Heart right ventricle (tissue), 16 donors: ENCODE measurements around the gene CCDC9B. TPM values are rescaled to one million over a fixed set of nuclear protein-coding genes. Genes with fewer than 3 reads are reported as not detected.

Experiments used
- ATAC-seq, 8 donors: fragments of 200-7000 bp; cut with Tn5 transposase; one replicate each; pipeline ENCODE4 v1.9.1; 2020; ENCODE audit warnings: mild to moderate bottlenecking in 8 of 8, moderate library complexity in 8 of 8, moderate number of reproducible peaks in 1 of 8
- DNase-seq, 2 donors: peaks; one replicate each; pipeline ENCODE4 v3.0.0-alpha.2; 2020
- H3K27ac ChIP-seq, 10 donors: fragments of 200-600 bp; sonication (generic) in 2 of 10; one replicate each; pipeline versions ENCODE4 v1.5.0 to v1.8.0; 2020 to 2022; ENCODE audit warnings: mild to moderate bottlenecking in 3 of 10
- H3K27me3 ChIP-seq, 7 donors: fragments of 200-600 bp; one replicate each; pipeline ENCODE4 v1.8.0; 2021 to 2022; ENCODE audit warnings: mild to moderate bottlenecking in 2 of 7
- H3K36me3 ChIP-seq, 9 donors: fragments of 200-600 bp; sonication (generic) in 1 of 9; one replicate each; pipeline versions ENCODE4 v1.5.0 to v1.8.0; 2020 to 2022; ENCODE audit warnings: mild to moderate bottlenecking in 2 of 9
- H3K4me1 ChIP-seq, 9 donors: fragments of 200-600 bp; sonication (generic) in 1 of 9; one replicate each; pipeline versions ENCODE4 v1.5.0 to v1.8.0; 2020 to 2022; ENCODE audit warnings: mild to moderate bottlenecking in 4 of 9
- H3K4me3 ChIP-seq, 10 donors: fragments of 200-600 bp; sonication (generic) in 2 of 10; one replicate each; pipeline versions ENCODE4 v1.5.0 to v1.8.0; 2020 to 2022; ENCODE audit warnings: mild to moderate bottlenecking in 7 of 10, moderate library complexity in 2 of 10
- H3K9me3 ChIP-seq, 11 donors: fragments of 200-600 bp in 10 of 11; sonication (generic) in 2 of 11; one replicate each; pipeline versions ENCODE4 v1.5.0 to v1.8.0; 2013 to 2022; ENCODE audit warnings: mild to moderate bottlenecking in 2 of 11, control low read depth in 1 of 11, moderate library complexity in 1 of 11
- WGBS, 2 donors: extraction: QIAGEN DNeasy Blood & Tissue Kit; methylation state at CpG; one replicate each; pipeline ENCODE4 v1.1.7; 2013; ENCODE audit warnings: inconsistent platforms in 1 of 2; 5-methylcytosine and 5-hydroxymethylcytosine counted together
- intact Hi-C, 10 donors: fragments of 100-400 bp; cut with DNase I; formaldehyde crosslinking; loops; one replicate each; pipeline versions ENCODE4 v1.11.1 to v1.14.2; 2022
- polyA plus RNA-seq, 2 donors: library from polyadenylated mRNA; stranded (reverse); fragments of 200-250 nt; gene quantifications; one replicate each; pipeline ENCODE4 v1.2.3, GENCODE V29; 2013
- total RNA-seq, 10 donors: library from RNA; stranded (reverse); fragmentation: NEBNext Ultra II Directional in 3 of 10; extraction: Animal tissue kit (Norgen Biotek cat#: 25700) in 3 of 10; gene quantifications; one replicate each; pipeline versions ENCODE4 v1.2.1 to v1.2.4, GENCODE V29; 2021 to 2023
- TF ChIP-seq, protein P1 (sequence below), 9 donors: fragments of 200-600 bp; sonication (generic) in 2 of 9; IDR thresholded peaks; one replicate each; pipeline versions ENCODE4 v1.5.0 to v1.8.0; 2021 to 2022; ENCODE audit warnings: antibody characterized with exemption in 9 of 9, mild to moderate bottlenecking in 5 of 9, moderate library complexity in 1 of 9
- donor health status: Arrhythmogenic right ventricular cardiomyopathy.
- donor health status: ischemic (EF 13 %, LVEDD 7.1; RV severe dilation, severe dysfunction).
- donor health status: healthy with polysubstance abuse.
- donor health status: DM: no; HTN: yes; CAD: no.
- donor health status: DM: no; HTN: no; CAD: no.
- donor health status: ischemic (EF 25% LVEDD 6.9; RV normal size, moderate dysfunction).
- donor health status: ischemic (EF 25% LVEDD 5.7; RV mildly dilated, moderate dysfunction).
- donor health status: healthy.
- donor health status: DM: yes; HTN: yes; CAD: no.
- donor health status: Ischemic cardiomyopathy.
- donor health status: ischemic (EF 35%, LVEDD 5.7; RV mildly dilated, moderate dysfunction).
- donor health status: nonischemic (EF 11% LVEDD 7.7; RV severe dilation, severe dysfunction).
- donor health status: DM: yes; HTN: yes; CAD: no.
- donor health status: PGD.
- donor health status: ischemic (EF 29% LVEDD 5.4; RV normal size, mild dysfunction).
- donor health status: nonischemic (EF 23%, LVEDD 6.1; RV moderate dilation, normal function).

Gene CCDC9B
- total and polyA plus RNA-seq, 12 donors: 13.0 to 190 (median 144) TPM

DNA sequence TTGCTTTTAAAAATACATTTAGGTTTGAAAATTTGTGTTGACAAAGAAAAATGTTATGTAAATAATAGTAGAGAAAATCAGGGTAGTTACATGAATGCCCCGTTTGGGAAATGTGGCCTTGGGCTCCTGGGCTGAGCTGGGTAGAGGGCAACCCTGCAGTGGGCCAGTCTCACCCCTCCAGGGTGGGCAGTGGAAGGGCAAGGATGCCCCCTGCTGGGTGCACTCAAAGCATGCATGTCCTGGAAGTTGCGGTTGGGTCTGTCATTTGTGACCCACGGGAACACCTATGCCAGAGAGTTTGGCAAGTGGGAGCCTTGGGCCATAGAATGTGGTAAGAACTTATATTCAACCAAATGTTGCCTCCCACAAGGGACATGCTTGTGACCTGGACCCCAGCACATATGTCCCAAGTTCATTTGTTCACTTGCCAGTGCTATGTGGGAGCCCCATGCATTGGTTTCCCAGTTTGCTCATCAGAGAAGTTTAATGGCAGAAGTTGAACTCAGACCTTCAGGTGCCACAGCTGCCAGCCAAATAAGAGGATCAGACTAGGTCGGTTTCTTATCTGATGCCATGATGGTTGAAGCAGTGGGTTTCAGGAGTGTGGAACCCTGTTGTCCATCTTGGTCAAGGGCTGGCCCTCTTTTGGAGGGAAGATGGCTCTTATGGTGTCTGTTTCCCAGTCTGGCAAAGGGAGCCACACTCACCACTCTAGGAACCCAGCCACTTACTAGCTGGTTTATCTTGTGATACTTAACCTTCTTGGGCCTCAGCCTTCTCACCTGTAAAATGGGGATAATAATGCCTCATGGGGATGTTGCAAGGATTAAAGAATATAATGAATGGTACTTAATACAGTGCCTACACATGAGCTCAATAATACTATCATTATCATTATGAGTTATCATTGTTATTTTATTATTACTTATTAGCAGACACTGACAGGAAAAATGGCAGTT lies 30.5 kb downstream of the CCDC9B start:
- Histone ChIP-seq H3K27me3 (peaks cover 0 to 3% (median 0%) of the 10 kb centered on the region in 7 donors), H3K36me3 (no peaks in the 10 kb centered on the region), H3K27ac (no peak overlapping the region), H3K9me3 (no peaks in the 10 kb centered on the region), H3K4me1 (peaks cover 0 to 45% (median 7%) of the 10 kb centered on the region in 9 donors), H3K4me3 (no peak overlapping the region)
- ATAC-seq (peak; percentile 40 to 82 (median 74)), DNase-seq (peak; percentile 63 to 68)
- intact Hi-C loops: loop anchor here in 9 of 10 donors (1.0 to 10.0 kb wide), 6 partner anchors 27 to 115 kb away; partner anchors contain the start of gene ANKRD63 (in 1 of the 9)
- 13 to 18% methylated on average over 4 of the region's 4 CpGs for WGBS, 2 donors
- TF ChIP-seq, protein P1, sequence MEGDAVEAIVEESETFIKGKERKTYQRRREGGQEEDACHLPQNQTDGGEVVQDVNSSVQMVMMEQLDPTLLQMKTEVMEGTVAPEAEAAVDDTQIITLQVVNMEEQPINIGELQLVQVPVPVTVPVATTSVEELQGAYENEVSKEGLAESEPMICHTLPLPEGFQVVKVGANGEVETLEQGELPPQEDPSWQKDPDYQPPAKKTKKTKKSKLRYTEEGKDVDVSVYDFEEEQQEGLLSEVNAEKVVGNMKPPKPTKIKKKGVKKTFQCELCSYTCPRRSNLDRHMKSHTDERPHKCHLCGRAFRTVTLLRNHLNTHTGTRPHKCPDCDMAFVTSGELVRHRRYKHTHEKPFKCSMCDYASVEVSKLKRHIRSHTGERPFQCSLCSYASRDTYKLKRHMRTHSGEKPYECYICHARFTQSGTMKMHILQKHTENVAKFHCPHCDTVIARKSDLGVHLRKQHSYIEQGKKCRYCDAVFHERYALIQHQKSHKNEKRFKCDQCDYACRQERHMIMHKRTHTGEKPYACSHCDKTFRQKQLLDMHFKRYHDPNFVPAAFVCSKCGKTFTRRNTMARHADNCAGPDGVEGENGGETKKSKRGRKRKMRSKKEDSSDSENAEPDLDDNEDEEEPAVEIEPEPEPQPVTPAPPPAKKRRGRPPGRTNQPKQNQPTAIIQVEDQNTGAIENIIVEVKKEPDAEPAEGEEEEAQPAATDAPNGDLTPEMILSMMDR (IDR thresholded peaks at IDR 0.05): peak; percentile 47 to 86 (median 80)

- Histone ChIP-seq H3K27me3 (peaks cover 0 to 3% (median 0%) of the 10 kb centered on the region in 7 donors), H3K27ac (peak overlapping the region in 1 of 10 donors; percentile 98), H3K36me3 (no peaks in the 10 kb centered on the region), H3K4me1 (peaks cover 0 to 48% (median 7%) of the 10 kb centered on the region in 9 donors), H3K9me3 (no peaks in the 10 kb centered on the region), H3K4me3 (peak overlapping the region in 1 of 10 donors; percentile 60)
- TF ChIP-seq, protein P1 (IDR thresholded peaks at IDR 0.05): no peak
- DNase-seq (no peak), ATAC-seq (no peak)
- intact Hi-C loops: no loop called here
- WGBS, 2 donors: 74 to 82% methylated on average over 8 of the region's 8 CpGs
Observed at GRCh38 chr15:40309344-40309862, 31.3 kb downstream of the CCDC9B start.

- DNase-seq (peak in 1 of 2 donors; percentile 40), ATAC-seq (peak; percentile 45 to 82 (median 66))
- peaks cover 0 to 3% (median 0%) of the 10 kb centered on the region in 7 donors for H3K27me3 ChIP-seq
- no peaks in the 10 kb centered on the region for H3K9me3 ChIP-seq
- intact Hi-C loops: no loop called here
- H3K4me1 ChIP-seq: peaks cover 0 to 42% (median 0%) of the 10 kb centered on the region in 9 donors
- peak within 1 kb of the TSS in 4 of 10 donors; percentile 27 to 98 (median 59) for H3K27ac ChIP-seq
- H3K36me3 ChIP-seq: peaks cover 0 to 12% (median 0%) of the 10 kb centered on the region in 9 donors
- TF ChIP-seq, protein P1 (IDR thresholded peaks at IDR 0.05): peak in 7 of 9 donors; percentile 11 to 42 (median 24)
- peak within 1 kb of the TSS in 7 of 10 donors; percentile 21 to 60 (median 35) for H3K4me3 ChIP-seq
- 49 to 63% methylated on average over 15 of the region's 15 CpGs for WGBS, 2 donors
Observed at GRCh38 chr15:40307421-40308211, 33.1 kb downstream of the CCDC9B start, which contains the start of gene PLCB2. Gene PLCB2, minus strand, starts transcription at chr15:40307935. Its CDS starts 263 bp downstream, at chr15:40307672.
